A549 (cell line): ENCODE measurements around the gene PDX1.

Source experiments
- CTCF ChIP-seq: fragments of >200 bp; sonication (Bioruptor Twin); formaldehyde crosslinking; IDR thresholded peaks from 3 replicates; pipeline ENCODE4 v1.5.1; 2016
- E2F6 ChIP-seq: IDR thresholded peaks from 2 replicates; pipeline ENCODE4 v1.6.1; 2012; ENCODE audit warnings: low read depth, borderline replicate concordance
- HDAC2 ChIP-seq: fragments of 200-600 bp; sonication (generic); IDR thresholded peaks from 2 replicates; pipeline ENCODE4 v1.6.1; 2016
- POLR2A ChIP-seq: IDR thresholded peaks from 2 replicates; pipeline ENCODE4 v1.6.1; 2012; ENCODE audit warnings: mild to moderate bottlenecking, low read length
- POLR2AphosphoS2 ChIP-seq: conservative IDR thresholded peaks from 2 replicates; pipeline ENCODE4 v1.6.1; 2012; ENCODE audit warnings: low read length, improper control_type of control experiment, inconsistent platforms

GRCh38 chr13:27924529-27925141 lies 4.8 kb downstream of the PDX1 start:
- no peak for TF ChIP-seq POLR2AphosphoS2
- no peak for TF ChIP-seq E2F6
- no peak for TF ChIP-seq POLR2A
- no peak for TF ChIP-seq HDAC2
- TF ChIP-seq CTCF, result no peak
